Glutamatergic neuron (in vitro differentiated cells): ENCODE data around the gene LUM. TPM values are rescaled to one million over a fixed set of nuclear protein-coding genes. Genes with fewer than 3 reads are reported as not detected.

Experiments used
- DNase-seq: peaks from one replicate; pipeline ENCODE4 v3.0.0; 2022
- H3K27ac Mint-ChIP-seq: one replicate; pipeline ENCODE4 v1.8.0; 2020; ENCODE audit warnings: mild to moderate bottlenecking, mixed read lengths, inconsistent platforms; ENCODE audit not compliant: unreplicated experiment
- H3K27me3 Mint-ChIP-seq: one replicate; pipeline ENCODE4 v1.8.0; 2020; ENCODE audit warnings: mild to moderate bottlenecking, moderate library complexity, mixed read lengths, inconsistent platforms; ENCODE audit not compliant: unreplicated experiment
- H3K36me3 Mint-ChIP-seq: one replicate; pipeline ENCODE4 v1.8.0; 2020; ENCODE audit warnings: mild to moderate bottlenecking, mixed read lengths, inconsistent platforms; ENCODE audit not compliant: unreplicated experiment
- H3K4me1 Mint-ChIP-seq: one replicate; pipeline ENCODE4 v1.8.0; 2020; ENCODE audit warnings: mild to moderate bottlenecking, low read depth, mixed read lengths, inconsistent platforms; ENCODE audit not compliant: unreplicated experiment
- H3K4me3 Mint-ChIP-seq: one replicate; pipeline ENCODE4 v1.8.0; 2020; ENCODE audit warnings: mild to moderate bottlenecking, mixed read lengths, inconsistent platforms; ENCODE audit not compliant: unreplicated experiment
- H3K9me3 Mint-ChIP-seq: one replicate; pipeline ENCODE4 v1.8.0; 2020; ENCODE audit warnings: mild to moderate bottlenecking, moderate library complexity, mixed read lengths, inconsistent platforms; ENCODE audit not compliant: unreplicated experiment
- long read RNA-seq: library from polyadenylated mRNA; unstranded; transcript quantifications from one replicate; pipeline ENCODE4 v2.0.0, GENCODE V29; 2020; ENCODE audit not compliant: unreplicated experiment
- total RNA-seq: library from RNA; stranded (reverse); fragmentation: NEBNext Ultra II Directional; extraction: Animal tissue kit (Norgen Biotek cat#: 25700); gene quantifications from one replicate; pipeline ENCODE4 v1.2.1, GENCODE V29; 2021; ENCODE audit not compliant: unreplicated experiment
- TF ChIP-seq, protein P1 (sequence below): fragments of 200-600 bp; sonication (generic); IDR thresholded peaks from one replicate; pipeline ENCODE4 v1.5.0; 2021; ENCODE audit not compliant: partially characterized antibody, unreplicated experiment

LUM gene, protein sequence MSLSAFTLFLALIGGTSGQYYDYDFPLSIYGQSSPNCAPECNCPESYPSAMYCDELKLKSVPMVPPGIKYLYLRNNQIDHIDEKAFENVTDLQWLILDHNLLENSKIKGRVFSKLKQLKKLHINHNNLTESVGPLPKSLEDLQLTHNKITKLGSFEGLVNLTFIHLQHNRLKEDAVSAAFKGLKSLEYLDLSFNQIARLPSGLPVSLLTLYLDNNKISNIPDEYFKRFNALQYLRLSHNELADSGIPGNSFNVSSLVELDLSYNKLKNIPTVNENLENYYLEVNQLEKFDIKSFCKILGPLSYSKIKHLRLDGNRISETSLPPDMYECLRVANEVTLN
- total RNA-seq, result not detected
- long read RNA-seq, result 0 reads

DNA sequence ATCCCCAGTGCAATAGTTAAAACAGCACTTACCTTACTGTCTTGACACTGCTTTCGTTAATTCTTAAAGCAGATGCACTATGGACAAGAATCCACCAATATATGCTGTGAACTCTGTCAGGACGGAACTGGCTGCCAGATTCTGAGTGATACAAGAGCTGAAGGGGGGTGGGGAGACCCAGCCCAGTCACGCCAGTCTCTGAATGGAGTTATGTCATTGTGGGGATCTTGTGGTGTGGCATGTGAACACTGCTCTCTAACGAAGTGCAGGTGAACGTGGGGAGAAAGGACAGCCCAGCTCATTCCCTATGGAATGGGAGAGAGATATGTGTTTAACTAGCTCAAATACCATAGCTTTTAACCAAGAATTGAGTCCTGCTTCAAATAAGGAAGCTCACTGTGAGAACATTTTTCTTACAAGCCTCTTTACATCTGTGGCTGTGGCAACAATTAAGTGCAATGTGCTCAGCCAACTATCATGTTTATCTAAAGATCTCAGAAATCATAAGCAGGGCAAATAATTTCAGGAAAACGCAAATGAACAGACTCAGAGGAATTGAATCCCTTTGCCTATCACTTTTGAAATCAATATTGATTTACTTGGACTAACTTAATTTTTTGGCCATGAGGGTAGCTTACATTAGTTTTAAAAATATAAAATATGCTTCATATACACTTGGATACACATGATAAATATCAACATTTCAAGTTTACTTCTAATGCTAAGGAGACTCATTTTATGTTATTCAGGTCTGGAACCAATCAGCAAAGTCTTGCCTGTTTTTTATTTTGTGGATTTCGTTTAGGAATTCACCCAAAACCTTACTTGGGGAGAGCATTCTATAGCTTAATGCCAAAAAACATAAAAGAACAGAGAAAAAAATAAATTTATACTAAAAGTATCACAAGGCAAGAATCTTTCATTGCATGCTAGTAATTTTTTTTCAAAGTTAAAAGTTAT lies at the start of gene LUM:
LUM (minus strand) TSS at position 129 of the 960 bp plus-strand sequence. CDS start 2,515 bp downstream, outside the sequence.
- H3K9me3 Mint-ChIP-seq, result no peaks in the 10 kb centered on the region
- TF ChIP-seq, protein P1, sequence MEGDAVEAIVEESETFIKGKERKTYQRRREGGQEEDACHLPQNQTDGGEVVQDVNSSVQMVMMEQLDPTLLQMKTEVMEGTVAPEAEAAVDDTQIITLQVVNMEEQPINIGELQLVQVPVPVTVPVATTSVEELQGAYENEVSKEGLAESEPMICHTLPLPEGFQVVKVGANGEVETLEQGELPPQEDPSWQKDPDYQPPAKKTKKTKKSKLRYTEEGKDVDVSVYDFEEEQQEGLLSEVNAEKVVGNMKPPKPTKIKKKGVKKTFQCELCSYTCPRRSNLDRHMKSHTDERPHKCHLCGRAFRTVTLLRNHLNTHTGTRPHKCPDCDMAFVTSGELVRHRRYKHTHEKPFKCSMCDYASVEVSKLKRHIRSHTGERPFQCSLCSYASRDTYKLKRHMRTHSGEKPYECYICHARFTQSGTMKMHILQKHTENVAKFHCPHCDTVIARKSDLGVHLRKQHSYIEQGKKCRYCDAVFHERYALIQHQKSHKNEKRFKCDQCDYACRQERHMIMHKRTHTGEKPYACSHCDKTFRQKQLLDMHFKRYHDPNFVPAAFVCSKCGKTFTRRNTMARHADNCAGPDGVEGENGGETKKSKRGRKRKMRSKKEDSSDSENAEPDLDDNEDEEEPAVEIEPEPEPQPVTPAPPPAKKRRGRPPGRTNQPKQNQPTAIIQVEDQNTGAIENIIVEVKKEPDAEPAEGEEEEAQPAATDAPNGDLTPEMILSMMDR, result no peak
- no peak within 1 kb of the TSS for H3K27ac Mint-ChIP-seq
- DNase-seq, result no peak
- no peaks in the 10 kb centered on the region for H3K27me3 Mint-ChIP-seq
- H3K4me3 Mint-ChIP-seq, result no peak within 1 kb of the TSS
- no peaks in the 10 kb centered on the region for H3K36me3 Mint-ChIP-seq
- H3K4me1 Mint-ChIP-seq, result peaks cover 6% of the 10 kb centered on the region

DNA sequence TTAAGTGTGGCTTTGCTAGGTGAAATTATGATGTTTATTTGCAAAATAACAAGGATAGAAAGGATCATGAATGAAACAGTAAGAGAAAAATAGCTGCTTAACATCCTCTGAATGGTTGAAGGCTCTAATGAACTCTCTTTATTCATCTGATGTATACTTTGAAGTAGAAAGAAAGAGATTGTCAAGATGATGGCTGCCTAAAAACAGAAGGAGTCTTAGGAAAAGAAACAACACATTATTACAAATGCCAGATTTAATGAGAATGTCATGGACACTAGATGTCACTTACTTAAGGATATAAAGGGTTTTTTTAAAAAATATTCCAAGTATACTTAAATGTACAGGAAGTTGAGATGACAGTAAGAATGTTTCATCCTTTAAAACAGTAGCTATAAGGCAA lies 49.7 kb upstream of the LUM start:
- no peaks in the 10 kb centered on the region for H3K36me3 Mint-ChIP-seq
- TF ChIP-seq, protein P1, result no peak
- no peak for DNase-seq
- H3K4me1 Mint-ChIP-seq, result no peaks in the 10 kb centered on the region
- no peak overlapping the region for H3K4me3 Mint-ChIP-seq
- no peak overlapping the region for H3K27ac Mint-ChIP-seq
- no peaks in the 10 kb centered on the region for H3K27me3 Mint-ChIP-seq
- H3K9me3 Mint-ChIP-seq, result no peaks in the 10 kb centered on the region

DNA sequence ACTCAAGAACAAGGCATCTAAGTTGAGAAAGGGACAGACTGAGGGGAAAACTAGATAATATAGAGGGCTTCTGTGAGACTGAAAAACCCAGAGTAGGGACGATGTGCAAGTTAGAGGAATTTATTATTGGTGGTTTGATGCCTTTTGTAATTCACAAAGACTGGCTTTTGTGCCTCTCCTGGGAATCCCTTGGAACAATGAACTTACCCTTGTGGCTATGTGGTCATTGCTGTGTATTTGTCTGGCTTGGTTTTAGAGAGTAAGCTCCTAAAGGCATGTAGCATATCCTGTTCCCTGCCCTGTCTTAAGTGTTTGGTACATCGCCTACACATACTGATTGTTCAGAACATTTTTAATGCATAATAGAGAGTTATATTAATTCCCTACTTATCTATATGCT lies 44.7 kb upstream of the LUM start:
- no peaks in the 10 kb centered on the region for H3K9me3 Mint-ChIP-seq
- TF ChIP-seq, protein P1, result no peak
- H3K36me3 Mint-ChIP-seq, result no peaks in the 10 kb centered on the region
- DNase-seq, result no peak
- peaks cover 3% of the 10 kb centered on the region for H3K4me1 Mint-ChIP-seq
- no peaks in the 10 kb centered on the region for H3K27me3 Mint-ChIP-seq
- no peak overlapping the region for H3K27ac Mint-ChIP-seq
- no peak overlapping the region for H3K4me3 Mint-ChIP-seq

DNA sequence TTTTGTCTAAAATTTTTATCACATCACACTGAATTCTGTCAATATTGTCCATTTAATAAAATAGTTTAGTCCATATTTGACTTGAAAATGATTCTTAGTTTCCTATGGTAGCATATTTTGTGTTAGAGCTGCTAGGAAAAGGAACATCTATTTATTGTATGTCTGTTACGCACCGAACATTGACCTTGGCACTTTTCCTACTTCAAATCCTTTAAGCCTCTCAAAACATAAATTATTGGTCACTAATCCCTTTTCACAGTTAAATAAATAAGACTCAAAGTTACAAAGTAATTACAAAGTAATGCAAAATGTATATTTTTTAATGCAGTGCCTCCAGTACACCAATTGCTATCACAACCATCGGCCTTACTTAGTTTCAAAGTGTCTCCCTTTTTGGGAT lies 42.8 kb upstream of the LUM start:
- Mint-ChIP-seq H3K27me3 (no peaks in the 10 kb centered on the region), H3K9me3 (no peaks in the 10 kb centered on the region), H3K27ac (no peak overlapping the region), H3K4me3 (no peak overlapping the region), H3K4me1 (peaks cover 3% of the 10 kb centered on the region), H3K36me3 (no peaks in the 10 kb centered on the region)
- no peak for DNase-seq
- TF ChIP-seq, protein P1, result no peak
